ENCODE data around the gene FUCA2.

DNA sequence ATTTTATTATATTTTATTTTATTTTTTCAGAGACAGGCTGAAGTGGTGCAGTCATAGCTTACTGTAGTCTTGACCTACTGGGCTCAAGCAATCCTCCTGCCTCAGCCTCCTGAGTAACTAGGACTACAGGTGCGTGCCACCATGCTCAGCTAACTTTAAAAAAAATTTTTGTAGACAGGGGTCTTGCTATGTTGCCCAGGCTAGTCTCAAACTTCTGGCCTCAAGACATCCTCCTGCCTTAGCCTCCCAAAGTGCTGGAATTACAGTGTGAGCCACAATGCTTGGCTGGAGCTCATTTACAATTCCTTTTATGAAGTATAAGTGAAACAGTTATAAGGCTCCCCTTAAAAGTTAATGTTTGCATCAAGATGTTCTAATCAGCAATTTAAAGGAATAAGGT, 14.5 kb downstream of the FUCA2 start:
- TF ChIP-seq, protein P1, sequence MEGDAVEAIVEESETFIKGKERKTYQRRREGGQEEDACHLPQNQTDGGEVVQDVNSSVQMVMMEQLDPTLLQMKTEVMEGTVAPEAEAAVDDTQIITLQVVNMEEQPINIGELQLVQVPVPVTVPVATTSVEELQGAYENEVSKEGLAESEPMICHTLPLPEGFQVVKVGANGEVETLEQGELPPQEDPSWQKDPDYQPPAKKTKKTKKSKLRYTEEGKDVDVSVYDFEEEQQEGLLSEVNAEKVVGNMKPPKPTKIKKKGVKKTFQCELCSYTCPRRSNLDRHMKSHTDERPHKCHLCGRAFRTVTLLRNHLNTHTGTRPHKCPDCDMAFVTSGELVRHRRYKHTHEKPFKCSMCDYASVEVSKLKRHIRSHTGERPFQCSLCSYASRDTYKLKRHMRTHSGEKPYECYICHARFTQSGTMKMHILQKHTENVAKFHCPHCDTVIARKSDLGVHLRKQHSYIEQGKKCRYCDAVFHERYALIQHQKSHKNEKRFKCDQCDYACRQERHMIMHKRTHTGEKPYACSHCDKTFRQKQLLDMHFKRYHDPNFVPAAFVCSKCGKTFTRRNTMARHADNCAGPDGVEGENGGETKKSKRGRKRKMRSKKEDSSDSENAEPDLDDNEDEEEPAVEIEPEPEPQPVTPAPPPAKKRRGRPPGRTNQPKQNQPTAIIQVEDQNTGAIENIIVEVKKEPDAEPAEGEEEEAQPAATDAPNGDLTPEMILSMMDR (IDR thresholded peaks at IDR 0.05; ENCODE audit: insufficient read depth, low read depth, low read length), result no peak
- TF ChIP-seq EZH2 (IDR thresholded peaks at IDR 0.05; ENCODE audit: insufficient read depth, low read length), result no peak
